T-helper 1 cell treated with Interleukin-12 subunit alpha and Interleukin-12 subunit beta and Interleukin-4 antibody, amounts not matched to agents 30 μg/mL and 1 μg/mL, for 36 hours (primary cell): ENCODE measurements around the gene ADAM33.

Source experiments
- H3K27ac Mint-ChIP-seq: one replicate; pipeline ENCODE4 v1.8.0; 2021; ENCODE audit warnings: mild to moderate bottlenecking, mixed read lengths
- H3K27me3 Mint-ChIP-seq: one replicate; pipeline ENCODE4 v1.8.0; 2021; ENCODE audit warnings: low read depth, mixed read lengths
- H3K36me3 Mint-ChIP-seq: one replicate; pipeline ENCODE4 v1.8.0; 2021; ENCODE audit warnings: low read depth, mixed read lengths
- H3K4me1 Mint-ChIP-seq: one replicate; pipeline ENCODE4 v1.8.0; 2021; ENCODE audit warnings: low read depth, mixed read lengths
- H3K4me3 Mint-ChIP-seq: one replicate; pipeline ENCODE4 v1.8.0; 2021; ENCODE audit warnings: mild to moderate bottlenecking, moderate library complexity, mixed read lengths
- H3K9me3 Mint-ChIP-seq: one replicate; pipeline ENCODE4 v1.8.0; 2021; ENCODE audit warnings: mixed read lengths

ADAM33 gene

GRCh38 chr20:3686867-3687321 is 5.1 kb upstream of the ADAM33 start:
- Mint-ChIP-seq H3K4me1 (no peaks in the 10 kb centered on the region), H3K27me3 (peaks cover 38% of the 10 kb centered on the region), H3K27ac (no peak overlapping the region), H3K36me3 (no peaks in the 10 kb centered on the region), H3K4me3 (no peak overlapping the region), H3K9me3 (no peaks in the 10 kb centered on the region)

DNA sequence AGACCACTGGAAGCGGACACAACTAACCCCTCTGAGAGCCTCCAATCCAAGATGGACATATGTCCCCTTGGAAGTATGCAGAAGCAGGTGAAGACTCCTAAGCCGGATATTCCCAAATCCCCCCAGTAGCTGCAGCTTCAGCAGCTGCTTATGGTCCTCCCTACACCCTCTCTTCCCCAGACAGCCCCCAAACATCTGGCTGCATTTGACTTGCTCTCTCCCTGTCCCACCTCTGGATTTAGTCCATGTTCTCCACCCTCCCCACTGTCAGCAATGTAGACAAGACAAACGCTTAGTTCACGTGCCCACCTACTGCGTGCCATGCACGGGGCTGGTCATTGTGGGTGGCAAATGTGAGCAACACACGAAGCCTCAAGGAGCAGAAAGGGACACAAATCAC is 4.6 kb upstream of the ADAM33 start:
- Mint-ChIP-seq H3K27me3 (peaks cover 40% of the 10 kb centered on the region), H3K9me3 (no peaks in the 10 kb centered on the region), H3K4me1 (no peaks in the 10 kb centered on the region), H3K4me3 (no peak overlapping the region), H3K27ac (no peak overlapping the region), H3K36me3 (no peaks in the 10 kb centered on the region)

DNA sequence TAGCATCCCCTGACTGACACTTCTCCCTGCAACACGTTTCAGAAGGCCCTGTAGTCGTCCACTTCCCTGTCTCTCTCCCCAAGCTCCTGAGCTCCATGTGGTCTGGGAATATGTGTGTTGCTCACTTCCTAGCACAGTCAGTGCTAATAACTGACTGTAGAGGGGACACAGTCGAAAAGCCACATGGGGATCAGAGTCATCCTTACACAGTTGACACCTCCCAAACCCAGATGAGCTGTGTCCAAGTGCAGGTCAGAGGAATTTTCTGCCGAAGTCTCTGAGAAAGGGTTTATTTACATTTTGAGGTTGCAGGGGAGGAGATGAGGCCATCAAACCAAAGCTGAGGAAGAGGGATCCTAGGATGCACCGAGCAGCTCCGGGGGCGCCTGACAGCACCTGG is 3.5 kb upstream of the ADAM33 start:
- H3K9me3 Mint-ChIP-seq, result no peaks in the 10 kb centered on the region
- no peaks in the 10 kb centered on the region for H3K4me1 Mint-ChIP-seq
- no peak overlapping the region for H3K27ac Mint-ChIP-seq
- no peak overlapping the region for H3K4me3 Mint-ChIP-seq
- H3K27me3 Mint-ChIP-seq, result peaks cover 49% of the 10 kb centered on the region
- no peaks in the 10 kb centered on the region for H3K36me3 Mint-ChIP-seq

DNA sequence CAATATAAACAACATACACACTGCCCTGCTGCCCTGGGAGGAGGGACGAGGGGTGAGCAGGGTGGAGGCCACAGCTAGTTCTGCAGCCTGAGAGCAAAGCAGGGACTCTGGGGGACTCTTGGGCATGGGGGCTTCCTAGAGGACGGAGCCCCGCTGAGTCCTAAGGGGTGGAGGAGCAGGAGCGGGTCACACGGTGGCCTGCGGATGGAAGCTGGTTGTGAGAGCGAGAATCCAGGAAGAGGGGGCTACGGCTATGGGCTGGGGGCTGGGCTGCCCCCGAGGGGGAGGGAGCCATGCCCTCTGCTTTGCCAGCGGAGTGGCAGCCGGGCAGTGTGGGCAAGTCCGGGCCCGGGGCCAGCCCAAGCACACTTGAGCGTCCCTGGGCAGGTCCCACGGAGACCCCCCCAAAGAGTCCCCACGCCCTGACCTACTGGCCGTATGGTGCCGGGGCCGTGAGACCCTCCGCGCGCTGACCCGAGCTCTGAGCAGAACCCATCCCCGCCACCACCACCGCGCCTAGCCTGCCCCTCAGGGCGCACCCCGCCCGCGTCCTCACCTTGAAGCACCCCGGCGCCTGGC is 369 bp downstream of the ADAM33 start:
- H3K9me3 Mint-ChIP-seq, result no peaks in the 10 kb centered on the region
- peaks cover 69% of the 10 kb centered on the region for H3K27me3 Mint-ChIP-seq
- no peaks in the 10 kb centered on the region for H3K36me3 Mint-ChIP-seq
- H3K27ac Mint-ChIP-seq, result no peak overlapping the region
- peaks cover 3% of the 10 kb centered on the region for H3K4me1 Mint-ChIP-seq
- H3K4me3 Mint-ChIP-seq, result no peak overlapping the region

- peaks cover 68% of the 10 kb centered on the region for H3K27me3 Mint-ChIP-seq
- H3K4me3 Mint-ChIP-seq, result no peak overlapping the region
- no peaks in the 10 kb centered on the region for H3K9me3 Mint-ChIP-seq
- H3K36me3 Mint-ChIP-seq, result no peaks in the 10 kb centered on the region
- no peak overlapping the region for H3K27ac Mint-ChIP-seq
- peaks cover 3% of the 10 kb centered on the region for H3K4me1 Mint-ChIP-seq
Observed at GRCh38 chr20:3680701-3681351, 984 bp downstream of the ADAM33 start.

DNA sequence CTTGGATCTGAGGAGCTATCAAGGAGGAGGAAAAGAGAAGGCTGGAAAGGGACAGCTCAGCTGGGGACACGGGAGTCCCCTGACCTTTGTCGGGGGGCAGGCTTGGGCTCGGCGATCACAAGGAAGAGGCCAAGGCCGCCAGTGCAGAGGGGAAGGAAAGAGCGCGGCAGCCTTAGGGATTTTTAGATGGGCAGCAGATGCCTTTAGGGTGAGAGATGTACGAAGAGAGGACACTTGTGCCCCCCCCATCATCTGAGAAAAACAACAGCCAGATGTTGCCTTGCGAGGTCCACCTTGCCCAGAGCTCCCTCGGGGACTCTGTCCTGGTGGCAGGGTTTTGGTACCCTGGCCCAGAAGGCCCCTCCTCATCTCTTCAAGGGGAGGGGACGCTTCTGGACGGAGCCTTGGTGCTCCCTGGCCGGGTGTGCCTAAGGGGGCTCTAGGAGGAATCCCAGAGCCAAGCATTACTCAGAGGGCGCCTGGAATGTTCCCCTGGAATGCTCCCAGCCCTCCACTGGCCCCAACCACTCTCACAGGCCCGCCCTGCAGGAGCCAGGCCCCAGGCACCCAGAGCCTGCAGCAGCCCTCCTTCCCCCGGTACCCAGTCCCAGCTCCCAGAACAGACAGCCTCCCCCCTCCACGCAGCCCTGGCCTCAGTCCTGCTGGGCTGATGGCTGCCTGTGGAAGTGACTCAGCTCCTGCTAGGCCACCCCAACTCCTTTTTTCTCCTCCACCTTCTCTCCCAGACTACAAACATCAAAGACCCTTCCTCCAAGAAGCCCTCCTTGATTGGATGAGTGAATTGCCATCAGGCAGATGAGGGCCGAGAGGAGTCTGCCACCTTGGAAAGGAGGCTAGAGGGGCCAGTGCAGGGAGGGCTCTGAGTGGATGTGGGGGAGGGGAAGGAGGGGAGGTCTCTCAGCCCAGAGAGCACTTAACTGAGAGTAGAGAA is 1.8 kb downstream of the ADAM33 start:
- Mint-ChIP-seq H3K9me3 (no peaks in the 10 kb centered on the region), H3K36me3 (no peaks in the 10 kb centered on the region), H3K27ac (no peak overlapping the region), H3K4me3 (no peak overlapping the region), H3K27me3 (peaks cover 72% of the 10 kb centered on the region), H3K4me1 (peaks cover 3% of the 10 kb centered on the region)

DNA sequence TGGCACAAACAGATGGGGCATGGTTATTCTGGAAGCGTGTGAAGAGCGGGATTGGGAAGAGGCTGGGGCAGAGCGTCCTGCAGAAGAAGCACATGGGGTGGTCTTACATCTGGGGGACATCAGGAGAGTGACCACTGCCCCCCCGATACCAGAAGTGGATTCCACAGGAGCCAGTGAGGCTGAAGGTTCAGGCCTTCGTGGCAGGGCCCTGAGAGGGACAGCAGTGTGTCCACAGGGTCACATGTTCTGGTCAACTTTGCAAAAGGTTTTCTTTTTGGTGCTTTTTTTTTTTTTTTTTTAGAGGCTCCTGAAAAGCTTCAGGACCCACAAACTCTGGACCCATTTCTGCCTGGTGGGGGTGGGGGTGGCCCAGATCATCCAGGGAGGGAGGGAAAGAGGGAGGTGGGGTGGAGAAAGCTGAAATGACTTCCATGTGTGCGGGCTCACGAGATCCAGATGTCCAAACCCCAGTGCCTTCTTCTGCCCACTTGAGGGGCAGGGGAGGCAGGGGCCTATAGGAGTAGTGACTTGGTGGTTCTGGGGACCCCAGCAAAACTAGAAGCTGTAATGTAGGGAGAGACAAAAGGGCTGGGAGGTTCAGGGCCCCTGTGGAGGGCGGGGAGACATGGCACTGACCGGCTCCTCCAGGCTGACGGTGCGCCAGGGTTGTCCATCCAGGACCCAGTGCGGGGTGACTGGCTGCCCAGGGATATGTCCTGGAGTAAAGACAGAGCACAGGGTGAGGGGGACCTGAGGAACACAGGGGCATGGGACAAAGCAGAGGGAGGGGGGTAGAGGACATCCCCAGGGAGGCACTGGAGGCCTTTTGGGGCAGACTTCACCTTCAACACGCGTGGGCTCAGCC is 2.7 kb downstream of the ADAM33 start:
- Mint-ChIP-seq H3K27ac (no peak overlapping the region), H3K4me3 (no peak overlapping the region), H3K4me1 (peaks cover 3% of the 10 kb centered on the region), H3K9me3 (no peaks in the 10 kb centered on the region), H3K36me3 (no peaks in the 10 kb centered on the region), H3K27me3 (peaks cover 73% of the 10 kb centered on the region)

- peaks cover 68% of the 10 kb centered on the region for H3K27me3 Mint-ChIP-seq
- H3K36me3 Mint-ChIP-seq, result no peaks in the 10 kb centered on the region
- H3K4me1 Mint-ChIP-seq, result peaks cover 3% of the 10 kb centered on the region
- H3K27ac Mint-ChIP-seq, result no peak overlapping the region
- no peak overlapping the region for H3K4me3 Mint-ChIP-seq
- no peaks in the 10 kb centered on the region for H3K9me3 Mint-ChIP-seq
Observed at GRCh38 chr20:3678198-3678597, 3.6 kb downstream of the ADAM33 start.

- Mint-ChIP-seq H3K27ac (no peak overlapping the region), H3K36me3 (no peaks in the 10 kb centered on the region), H3K27me3 (peaks cover 67% of the 10 kb centered on the region), H3K4me3 (no peak overlapping the region), H3K4me1 (peaks cover 3% of the 10 kb centered on the region), H3K9me3 (no peaks in the 10 kb centered on the region)
Observed at GRCh38 chr20:3677733-3678132, 4.1 kb downstream of the ADAM33 start.

DNA sequence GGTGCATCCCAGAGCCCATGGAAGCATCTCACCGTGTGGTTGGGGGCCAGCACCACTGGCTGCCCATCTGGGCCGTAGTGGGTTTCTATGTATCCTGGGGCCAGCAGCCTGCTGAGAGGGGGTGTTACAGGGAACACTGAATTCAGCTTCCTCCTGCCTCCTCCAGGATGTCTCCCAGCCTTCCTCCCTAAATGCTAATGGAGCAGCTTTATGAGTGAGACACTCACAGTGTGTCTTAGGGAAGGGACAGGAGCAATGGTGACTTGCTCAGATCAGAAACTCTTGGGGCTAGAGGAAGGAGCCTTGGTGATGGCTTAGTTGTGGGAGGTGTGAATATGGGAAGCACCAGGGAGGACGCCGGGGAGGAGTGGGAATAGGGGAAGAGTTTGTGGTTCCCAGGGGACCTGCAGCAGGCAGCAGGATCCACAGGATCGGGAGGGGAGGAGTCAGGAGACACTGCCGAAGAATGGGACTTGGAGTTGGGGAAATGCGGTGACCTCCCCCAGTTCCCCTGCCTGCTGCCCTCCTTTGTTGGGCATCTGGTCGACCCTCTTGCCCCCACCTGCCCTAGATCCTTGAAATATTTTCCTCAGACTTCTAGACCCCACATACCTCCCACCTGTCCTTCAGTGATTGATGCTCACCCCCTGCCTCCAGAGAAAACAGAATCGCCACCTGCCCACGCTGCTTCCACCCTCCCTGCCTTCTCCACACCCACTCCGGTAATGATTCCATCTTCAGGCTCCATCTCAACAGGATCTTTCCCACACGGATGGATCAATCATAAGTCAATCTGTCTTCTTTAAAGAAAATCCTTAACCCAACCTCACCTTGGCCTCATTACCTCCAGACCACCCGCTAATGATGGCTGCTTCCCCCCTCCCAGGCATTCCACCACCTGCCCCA is 6.6 kb downstream of the ADAM33 start:
- H3K27me3 Mint-ChIP-seq, result peaks cover 71% of the 10 kb centered on the region
- no peak overlapping the region for H3K27ac Mint-ChIP-seq
- no peaks in the 10 kb centered on the region for H3K36me3 Mint-ChIP-seq
- H3K9me3 Mint-ChIP-seq, result no peaks in the 10 kb centered on the region
- H3K4me3 Mint-ChIP-seq, result no peak overlapping the region
- peaks cover 3% of the 10 kb centered on the region for H3K4me1 Mint-ChIP-seq

GRCh38 chr20:3674447-3674846 is 7.4 kb downstream of the ADAM33 start:
- Mint-ChIP-seq H3K27me3 (peaks cover 73% of the 10 kb centered on the region), H3K9me3 (no peaks in the 10 kb centered on the region), H3K4me1 (peaks cover 3% of the 10 kb centered on the region), H3K36me3 (no peaks in the 10 kb centered on the region), H3K4me3 (no peak overlapping the region), H3K27ac (no peak overlapping the region)

- H3K36me3 Mint-ChIP-seq, result no peaks in the 10 kb centered on the region
- no peak overlapping the region for H3K4me3 Mint-ChIP-seq
- H3K27me3 Mint-ChIP-seq, result peaks cover 71% of the 10 kb centered on the region
- no peaks in the 10 kb centered on the region for H3K9me3 Mint-ChIP-seq
- H3K27ac Mint-ChIP-seq, result no peak overlapping the region
- H3K4me1 Mint-ChIP-seq, result peaks cover 3% of the 10 kb centered on the region
Observed at GRCh38 chr20:3673221-3674070, 8.4 kb downstream of the ADAM33 start.
